IPS-11a (cell line): ENCODE data around the gene ZDHHC16.

Experiments used
- H3K4me3 ChIP-seq: one replicate; pipeline ENCODE4 v1.5.1; 2013; ENCODE audit warnings: low read depth, low read length, control low read depth

The ZDHHC16 gene

DNA sequence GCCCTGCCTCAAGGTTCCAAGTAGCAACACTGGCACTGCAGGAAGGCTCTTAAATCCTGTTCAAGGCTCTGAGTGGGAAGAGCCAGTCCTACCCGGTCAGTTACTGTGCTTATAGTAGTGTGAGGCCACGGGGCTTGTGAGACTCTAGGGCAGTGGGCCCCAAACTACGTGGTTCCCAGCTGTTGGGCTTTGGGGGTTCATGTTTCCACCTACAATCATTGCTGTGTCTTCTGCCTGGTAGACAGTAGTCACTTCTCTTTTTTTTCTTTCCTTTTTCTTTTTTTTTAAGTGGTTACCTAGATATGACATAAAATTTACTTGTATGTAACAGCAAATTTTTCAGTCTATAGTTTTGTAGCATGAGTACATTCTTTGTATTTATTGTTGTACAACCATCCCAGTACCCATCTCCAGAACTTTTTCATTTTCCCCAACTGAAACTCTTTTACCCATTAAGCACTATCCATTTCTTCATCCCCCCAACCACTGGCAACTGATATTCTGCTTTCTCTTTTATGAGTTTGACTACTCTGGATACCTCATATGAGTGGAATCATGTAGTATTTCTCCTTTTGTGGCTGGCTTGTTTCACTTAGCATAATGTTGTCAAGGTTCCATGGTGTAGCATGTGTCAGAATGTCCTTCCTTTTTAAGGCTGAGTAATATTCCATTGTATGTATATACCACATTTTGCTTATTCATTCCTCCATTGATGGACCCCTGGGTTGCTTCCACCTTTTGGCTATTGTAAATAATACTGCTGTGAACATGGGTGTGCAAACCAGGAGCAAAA is 60.4 kb downstream of the ZDHHC16 start:
- H3K4me3 ChIP-seq, result no peak overlapping the region
